Astrocyte of the hippocampus (primary cell): Measurements from ENCODE around the gene TUBB3.
"Not testable (repeated sequence)": the region's sequence is repeated elsewhere in the genome, so short reads cannot be mapped to it uniquely, and the experiment has no call there.

Source experiments
- DNase-seq: peaks from one replicate; pipeline ENCODE4 v3.0.0; 2011; ENCODE audit warnings: low read depth, low spot score

TUBB3 gene

GRCh38 chr16:89965447-89966225 lies 42.5 kb downstream of the TUBB3 start:
- no peak for DNase-seq

- no peak for DNase-seq
These were observed 43.6 kb downstream of the TUBB3 start for GRCh38 chr16:89966756-89967155.

GRCh38 chr16:89967436-89967835 lies 44.3 kb downstream of the TUBB3 start:
- DNase-seq, result not testable (repeated sequence)

GRCh38 chr16:89968074-89968473 lies 44.9 kb downstream of the TUBB3 start:
- DNase-seq, result not testable (repeated sequence)

- no peak for DNase-seq
These were observed 46.7 kb downstream of the TUBB3 start for GRCh38 chr16:89969741-89970410.

GRCh38 chr16:89971495-89972243 lies 48.5 kb downstream of the TUBB3 start:
- DNase-seq, result no peak

- DNase-seq, result peak; percentile 97
These were observed 49.4 kb downstream of the TUBB3 start for GRCh38 chr16:89972244-89973234.

- no peak for DNase-seq
These were observed 50.1 kb downstream of the TUBB3 start for GRCh38 chr16:89973235-89973634.

GRCh38 chr16:89973654-89974335 lies 50.7 kb downstream of the TUBB3 start:
- no peak for DNase-seq

- no peak for DNase-seq
These were observed 51.7 kb downstream of the TUBB3 start for GRCh38 chr16:89974870-89975269.

- DNase-seq, result no peak
These were observed 58.3 kb downstream of the TUBB3 start for GRCh38 chr16:89981414-89981813.

GRCh38 chr16:89982318-89982717 lies 59.2 kb downstream of the TUBB3 start:
- DNase-seq, result no peak

GRCh38 chr16:89983536-89983935 lies 60.4 kb downstream of the TUBB3 start:
- no peak for DNase-seq

GRCh38 chr16:89984216-89984615 lies 61.1 kb downstream of the TUBB3 start:
- DNase-seq, result no peak

GRCh38 chr16:89985219-89985618 lies 62.1 kb downstream of the TUBB3 start:
- DNase-seq, result no peak
